AG09319 (cell line): ENCODE results near the gene HOXA1.

Experiments
- DNase-seq: peaks from one replicate; pipeline ENCODE4 v3.0.0-alpha.2; 2010; ENCODE audit warnings: low read depth; ENCODE audit errors: extremely low read depth
- CTCF ChIP-seq: IDR thresholded peaks from 2 replicates; pipeline ENCODE4 v1.5.1; 2011; ENCODE audit warnings: low read depth, mild to moderate bottlenecking, inconsistent platforms, low read length, moderate library complexity

The HOXA1 gene

GRCh38 chr7:27095897-27096767 lies at the start of gene HOXA1:
TSS of gene HOXA1 (minus strand) at chr7:27096000. CDS start at chr7:27095912, 88 bp downstream.
- TF ChIP-seq CTCF = no peak

GRCh38 chr7:27145165-27145913 lies 49.5 kb upstream of the HOXA1 start:
- no peak for DNase-seq
- no peak for TF ChIP-seq CTCF

More at GRCh38 chr7:27095897-27096767, at the start of gene HOXA1:
- peak; percentile 16 for DNase-seq

GRCh38 chr7:27144781-27145164 lies 49.0 kb upstream of the HOXA1 start:
- no peak for DNase-seq
- TF ChIP-seq CTCF = no peak

GRCh38 chr7:27143950-27144780 lies 48.4 kb upstream of the HOXA1 start:
- TF ChIP-seq CTCF = no peak
- no peak for DNase-seq

GRCh38 chr7:27143023-27143949 lies 47.5 kb upstream of the HOXA1 start, which contains the start of gene HOXA5:
TSS of gene HOXA5 (minus strand) at chr7:27143681. CDS start at chr7:27143607, 74 bp downstream.
- TF ChIP-seq CTCF = peak; percentile 6
- no peak for DNase-seq

GRCh38 chr7:27142580-27143022 lies 46.8 kb upstream of the HOXA1 start:
- DNase-seq = no peak
- no peak for TF ChIP-seq CTCF
